Measurements from ENCODE around the gene ADAMTS10. TPM values are rescaled to one million over a fixed set of nuclear protein-coding genes. Genes with fewer than 3 reads are reported as not detected.
A peak's percentile ranks its signal among the peaks of the same experiment; 100 is the strongest.

Gene ADAMTS10
- total and polyA plus RNA-seq, 12 donors, result 2.0 to 190 (median 25.8) TPM

DNA sequence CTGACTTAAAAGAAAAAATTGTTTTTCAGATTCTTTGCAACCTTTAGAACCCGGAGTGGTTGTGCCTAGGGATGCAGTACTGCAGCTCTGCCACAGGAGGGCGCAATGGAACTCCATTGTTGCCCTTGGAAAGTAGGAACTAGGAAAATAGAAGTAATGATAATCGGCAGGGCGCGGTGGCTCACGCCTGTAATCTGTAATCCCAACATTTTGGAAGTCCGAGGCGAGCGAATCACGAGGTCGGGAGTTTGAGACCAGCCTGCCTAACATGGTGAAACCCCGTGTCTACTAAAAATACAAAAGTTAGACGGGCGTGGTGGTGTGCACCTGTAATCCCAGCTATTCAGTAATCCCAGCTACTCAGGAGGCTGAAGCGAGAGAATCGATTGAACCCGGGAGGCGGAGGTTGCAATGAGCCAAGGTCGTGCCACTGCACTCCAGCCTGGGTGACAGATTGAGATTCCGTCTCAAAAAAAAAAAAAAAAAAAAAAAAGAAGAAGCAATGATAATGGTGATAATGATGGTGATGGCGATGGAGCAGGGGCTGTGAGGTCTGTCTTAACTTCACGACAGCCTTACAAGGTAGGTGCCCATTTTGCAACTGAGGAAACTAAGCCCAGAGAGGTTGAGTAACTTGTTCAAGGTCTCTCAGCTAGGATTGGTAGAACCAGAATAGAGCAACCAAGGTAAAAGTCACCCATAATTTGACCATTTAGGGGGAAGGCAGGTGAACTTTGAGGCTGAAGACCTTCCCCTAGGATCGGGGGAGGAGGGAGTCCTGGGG is 5.5 kb upstream of the ADAMTS10 start:
- intact Hi-C loops (cut with DNase I), result no loop called here
- peak; percentile 78 to 95 (median 86) for TF ChIP-seq CTCF (IDR thresholded peaks at IDR 0.05)
- TF ChIP-seq POLR2A (IDR thresholded peaks at IDR 0.05), result no peak
- WGBS, 4 donors, result 21 to 27% (median 25%) methylated on average over 21 to 23 of the region's 23 CpGs
- Histone ChIP-seq H3K4me3 (no peak overlapping the region), H3K27ac (no peak overlapping the region), H3K27me3 (no peaks in the 10 kb centered on the region), H3K36me3 (replicated peaks in 1 of 2) (no peaks in the 10 kb centered on the region), H3K4me1 (replicated peaks in 1 of 2) (peaks cover 6 to 11% of the 10 kb centered on the region in 2 donors), H3K9me3 (replicated peaks in 1 of 3) (no peaks in the 10 kb centered on the region)
- DNase-seq, result peak; percentile 51 to 84 (median 69)

DNA sequence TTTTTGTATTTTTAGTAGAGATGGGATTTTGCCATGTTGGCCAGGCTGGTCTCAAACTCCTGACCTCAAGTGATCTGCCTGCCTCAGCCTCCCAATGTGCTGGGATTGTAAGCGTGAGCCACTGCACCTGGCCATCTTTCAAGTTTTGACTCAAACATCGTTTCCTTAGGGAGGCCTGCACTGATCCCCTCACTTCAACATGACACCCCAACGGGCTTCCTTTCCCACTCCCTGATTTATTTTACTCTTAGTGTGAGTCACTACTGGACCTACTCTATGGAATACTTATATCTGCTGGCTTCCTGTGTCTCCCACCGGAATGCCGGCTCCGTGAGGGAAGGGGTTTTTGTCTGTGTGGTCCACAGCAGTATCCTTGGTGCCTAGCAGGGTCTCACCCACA is 4.5 kb upstream of the ADAMTS10 start:
- Histone ChIP-seq H3K4me1 (replicated peaks in 1 of 2) (peaks cover 6 to 11% of the 10 kb centered on the region in 2 donors), H3K27me3 (no peaks in the 10 kb centered on the region), H3K27ac (no peak overlapping the region), H3K9me3 (replicated peaks in 1 of 3) (no peaks in the 10 kb centered on the region), H3K4me3 (no peak overlapping the region), H3K36me3 (replicated peaks in 1 of 2) (no peaks in the 10 kb centered on the region)
- intact Hi-C loops (cut with DNase I), result no loop called here
- 27 to 41% (median 33%) methylated on average over 6 of the region's 6 CpGs for WGBS, 4 donors
- TF ChIP-seq POLR2A (IDR thresholded peaks at IDR 0.05), result no peak
- TF ChIP-seq CTCF (IDR thresholded peaks at IDR 0.05), result no peak
- no peak for DNase-seq

DNA sequence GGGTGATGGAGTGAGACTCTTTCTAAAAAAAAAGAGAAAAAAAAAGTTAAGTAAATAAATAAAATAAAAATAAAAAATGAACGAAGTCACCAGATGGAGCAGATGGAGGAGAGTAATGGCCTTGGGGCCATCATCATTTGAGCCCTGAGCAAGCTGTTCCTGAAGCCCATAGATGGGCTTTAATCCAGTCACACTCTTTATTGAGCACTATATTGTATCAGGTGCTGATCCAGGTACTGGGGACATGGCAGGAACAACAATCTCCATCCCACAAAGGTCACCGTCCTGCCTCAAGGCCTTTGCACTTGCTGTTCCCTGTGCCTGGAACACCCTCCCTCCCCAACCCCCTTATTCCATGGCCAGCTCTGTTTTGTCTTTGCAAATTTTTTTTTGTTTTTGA is 3.9 kb upstream of the ADAMTS10 start:
- Histone ChIP-seq H3K4me3 (no peak overlapping the region), H3K36me3 (replicated peaks in 1 of 2) (no peaks in the 10 kb centered on the region), H3K4me1 (replicated peaks in 1 of 2) (peaks cover 6 to 11% of the 10 kb centered on the region in 2 donors), H3K27ac (no peak overlapping the region), H3K27me3 (no peaks in the 10 kb centered on the region), H3K9me3 (replicated peaks in 1 of 3) (no peaks in the 10 kb centered on the region)
- intact Hi-C loops (cut with DNase I), result no loop called here
- DNase-seq, result no peak
- TF ChIP-seq CTCF (IDR thresholded peaks at IDR 0.05), result no peak
- TF ChIP-seq POLR2A (IDR thresholded peaks at IDR 0.05), result no peak
- WGBS, 4 donors, result 63 to 82% (median 72%) methylated on average over 2 of the region's 2 CpGs

- H3K27me3 ChIP-seq, result no peaks in the 10 kb centered on the region
- peaks cover 17 to 21% of the 10 kb centered on the region in 2 donors for H3K4me1 ChIP-seq (replicated peaks in 1 of 2)
- no peaks in the 10 kb centered on the region for H3K36me3 ChIP-seq (replicated peaks in 1 of 2)
- no peak overlapping the region for H3K27ac ChIP-seq
- H3K4me3 ChIP-seq, result no peak overlapping the region
- intact Hi-C loops (cut with DNase I), result no loop called here
- no peak for DNase-seq
- no peaks in the 10 kb centered on the region for H3K9me3 ChIP-seq (replicated peaks in 1 of 3)
- TF ChIP-seq POLR2A (IDR thresholded peaks at IDR 0.05) (no peak), CTCF (IDR thresholded peaks at IDR 0.05) (no peak)
- WGBS, 4 donors, result 64 to 82% (median 74%) methylated on average over 3 to 5 of the region's 5 CpGs
These were observed 2.3 kb upstream of the ADAMTS10 start for GRCh38 chr19:8612807-8613171.

Measured in adrenal gland (tissue), 12 donors.